NCI-H524 treated with DMSO at 0.1 percent for 48 hours (cell line): ENCODE data around the gene GABPB1.

Source experiments
- DNase-seq: peaks from one replicate; lab custom pipeline; 2025; lab: John Stamatoyannopoulos, UW

GABPB1 gene

GRCh38 chr15:50344006-50344464, 11.0 kb downstream of the GABPB1 start:
- no peak for DNase-seq

DNA sequence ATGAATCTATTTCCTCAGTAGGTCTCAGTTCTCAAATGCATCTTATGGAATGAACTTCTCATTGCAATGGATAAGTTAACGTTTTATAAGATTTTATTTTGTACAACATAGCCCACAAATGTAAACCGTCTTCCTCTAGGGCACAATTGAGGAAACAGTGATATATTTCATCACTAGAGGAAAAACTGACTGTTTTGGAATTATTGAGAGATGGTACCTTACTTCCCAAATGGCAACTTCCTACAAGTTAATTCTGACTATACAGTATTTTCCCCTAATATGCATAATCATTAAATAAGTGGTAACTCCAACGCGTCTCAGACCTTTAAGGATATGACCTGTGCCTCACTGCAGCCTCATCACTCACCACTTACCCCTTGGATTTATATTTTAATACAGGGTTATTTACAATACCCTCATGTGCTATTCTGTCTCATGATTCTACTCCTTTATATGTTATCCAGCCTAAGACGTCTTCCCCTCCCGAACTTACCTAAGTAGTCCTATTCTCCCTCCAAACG, 13.3 kb downstream of the GABPB1 start:
- DNase-seq, result no peak

- no peak for DNase-seq
Observed at GRCh38 chr15:50340416-50340815, 14.6 kb downstream of the GABPB1 start.

DNA sequence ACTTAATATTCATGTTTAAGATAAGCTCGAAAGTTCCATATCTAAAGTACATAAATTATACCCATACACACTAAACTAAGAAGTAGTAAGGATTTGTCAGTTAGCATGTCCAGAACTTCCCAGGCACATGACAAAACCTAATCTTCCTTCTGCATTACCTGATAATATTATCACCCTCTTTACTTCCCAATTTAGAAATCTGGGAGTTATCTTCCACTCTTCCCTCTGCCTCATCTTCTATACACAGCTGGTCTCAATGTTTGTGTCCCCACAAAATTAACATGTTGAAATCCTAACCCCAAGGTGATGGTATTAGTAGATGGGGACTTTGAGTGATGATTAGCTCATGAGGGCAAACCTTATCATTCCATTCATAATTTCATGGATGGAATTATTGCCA, 15.3 kb downstream of the GABPB1 start:
- DNase-seq, result no peak

GRCh38 chr15:50335251-50335650, 19.7 kb downstream of the GABPB1 start:
- no peak for DNase-seq

DNA sequence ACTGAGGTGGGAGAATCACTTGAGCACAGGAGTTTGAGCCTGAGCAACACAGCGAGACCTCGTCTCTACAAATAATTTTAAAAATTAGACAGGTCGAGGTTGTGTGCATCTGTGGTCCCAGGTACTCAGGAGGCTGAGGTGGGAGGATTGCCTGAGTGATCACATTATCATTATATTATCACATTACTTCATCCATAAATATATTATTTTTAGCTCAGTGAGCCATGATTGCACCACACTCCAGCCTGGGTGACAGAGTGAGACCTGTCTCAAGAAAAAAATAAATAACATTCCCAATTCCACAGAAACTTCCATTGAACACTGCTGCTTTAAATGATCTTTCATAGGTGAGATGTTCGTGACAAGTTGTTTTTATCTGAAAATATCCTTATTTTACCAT, 21.8 kb downstream of the GABPB1 start:
- DNase-seq, result no peak

- DNase-seq, result no peak
Observed at GRCh38 chr15:50330921-50331320, 24.1 kb downstream of the GABPB1 start.

DNA sequence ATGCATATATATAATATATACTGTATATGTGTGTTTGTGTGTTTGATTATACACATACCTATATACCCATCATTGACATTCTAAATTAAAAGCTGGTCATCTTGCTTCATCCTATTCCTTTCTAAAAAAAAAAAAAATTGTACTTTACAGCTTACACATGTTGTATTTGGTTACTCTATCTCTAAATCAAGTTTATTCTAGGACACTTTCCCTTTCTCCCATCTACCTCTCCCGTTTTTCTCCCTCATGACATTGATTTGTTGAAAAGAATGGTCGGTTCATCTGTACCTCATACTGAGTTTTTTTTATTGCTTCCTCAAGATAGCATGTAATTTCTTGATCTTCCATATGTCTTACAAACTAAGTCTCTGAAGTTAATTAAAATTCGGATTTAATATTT, 26.9 kb downstream of the GABPB1 start:
- no peak for DNase-seq

- DNase-seq, result no peak
Observed at GRCh38 chr15:50321680-50322210, 33.3 kb downstream of the GABPB1 start.

- no peak for DNase-seq
Observed at GRCh38 chr15:50320504-50320903, 34.5 kb downstream of the GABPB1 start.

DNA sequence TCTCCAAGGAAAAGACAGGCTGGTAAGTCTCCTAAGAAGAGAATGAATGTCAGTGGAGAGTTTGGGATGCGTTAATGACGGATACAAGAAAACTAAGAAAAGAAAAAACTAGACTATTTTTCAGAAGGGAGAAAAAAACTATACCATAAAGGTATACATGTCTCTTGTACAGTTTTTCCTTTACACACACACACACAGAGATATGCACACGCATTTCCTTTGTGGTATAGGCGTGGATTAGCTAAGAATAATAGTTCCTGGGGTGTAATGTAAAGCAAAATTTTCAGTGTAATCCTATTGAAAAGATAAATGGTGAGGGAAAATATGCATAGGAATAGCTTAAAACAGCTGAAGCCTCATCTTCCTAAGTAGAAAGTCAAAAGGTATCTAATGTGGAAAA, 36.3 kb downstream of the GABPB1 start:
- no peak for DNase-seq

DNA sequence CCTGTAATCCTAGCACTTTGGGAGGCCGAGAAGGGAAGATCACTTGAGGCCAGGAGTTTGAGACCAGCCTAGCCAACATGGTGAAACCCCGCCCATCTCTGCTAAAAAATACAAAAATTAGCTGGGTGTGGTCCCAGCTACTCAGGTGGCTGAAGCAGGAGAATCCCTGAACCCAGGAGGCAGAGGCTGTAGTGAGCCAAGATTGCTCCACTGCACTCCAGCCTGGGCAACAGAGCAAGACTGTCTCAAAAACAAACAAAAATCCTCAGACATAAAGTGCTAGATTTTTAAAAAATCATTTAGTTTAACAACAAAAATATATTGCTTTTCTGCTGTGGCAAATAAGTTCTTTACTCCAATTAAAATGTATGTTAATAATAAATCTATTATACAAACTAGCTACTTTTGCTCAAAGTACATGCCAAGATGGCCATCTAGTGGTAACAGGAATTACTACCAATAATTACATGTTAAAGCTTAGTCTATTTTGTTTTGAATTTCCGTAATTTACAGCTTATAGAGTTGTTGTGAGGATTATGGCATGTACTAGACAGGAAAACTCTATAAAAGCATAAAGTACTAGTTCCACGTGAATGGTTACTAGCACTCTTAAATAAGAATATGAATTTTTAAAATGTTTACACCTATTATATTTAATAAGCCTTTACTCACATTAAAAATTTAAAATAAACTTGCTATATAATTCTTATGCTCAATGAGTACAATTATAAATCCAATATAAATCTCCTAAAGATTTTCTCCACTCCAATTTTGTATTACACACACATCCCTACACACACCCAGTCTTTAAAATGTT, 39.0 kb downstream of the GABPB1 start:
- peak; percentile 4 for DNase-seq

- DNase-seq, result no peak
Observed at GRCh38 chr15:50312636-50313035, 42.4 kb downstream of the GABPB1 start.

- DNase-seq, result no peak
Observed at GRCh38 chr15:50307799-50308198, 47.2 kb downstream of the GABPB1 start.

- no peak for DNase-seq
Observed at GRCh38 chr15:50304836-50305235, 50.2 kb downstream of the GABPB1 start.

- DNase-seq, result no peak
Observed at GRCh38 chr15:50302581-50302980, 52.4 kb downstream of the GABPB1 start.

DNA sequence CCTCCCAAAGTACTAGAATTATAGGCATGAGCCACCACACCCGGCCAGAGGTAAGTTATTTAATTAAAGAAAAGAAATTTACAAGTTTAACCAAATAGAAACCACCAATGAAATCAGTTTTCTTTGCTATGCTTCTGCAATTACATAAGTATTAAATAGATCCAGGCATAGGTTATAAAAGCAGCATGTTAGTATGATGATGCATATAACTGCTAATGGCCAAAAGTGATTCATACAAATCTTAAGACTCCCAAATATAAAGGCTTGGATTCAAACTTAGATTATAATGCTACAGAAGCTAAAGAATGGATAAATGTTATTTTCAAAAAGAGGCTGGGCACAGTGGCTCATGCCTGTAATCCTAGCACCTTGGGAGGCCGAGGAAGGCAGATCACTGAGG, 56.7 kb downstream of the GABPB1 start:
- DNase-seq, result no peak

GRCh38 chr15:50295966-50296365, 59.0 kb downstream of the GABPB1 start:
- no peak for DNase-seq

DNA sequence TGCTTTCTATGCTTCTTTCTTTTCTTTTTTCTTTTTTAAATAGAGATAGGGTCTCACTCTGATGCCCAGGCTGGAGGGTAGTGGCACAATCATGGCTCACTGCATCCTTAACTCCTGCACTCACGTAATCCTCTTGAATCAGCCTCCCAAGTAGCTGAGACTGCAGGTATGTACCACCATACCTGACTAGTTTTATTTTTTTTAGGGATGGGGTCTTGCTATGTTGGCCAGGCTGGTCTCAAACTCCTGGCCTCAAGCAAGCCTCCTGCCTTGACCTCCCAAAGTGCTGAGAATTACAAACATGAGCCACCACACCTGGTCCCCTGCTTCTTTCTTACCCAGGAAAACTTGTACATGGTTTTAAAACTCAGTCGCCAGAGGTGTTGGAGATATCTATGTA, 65.2 kb downstream of the GABPB1 start:
- no peak for DNase-seq

- DNase-seq, result no peak
Observed at GRCh38 chr15:50287324-50288116, 67.5 kb downstream of the GABPB1 start.

DNA sequence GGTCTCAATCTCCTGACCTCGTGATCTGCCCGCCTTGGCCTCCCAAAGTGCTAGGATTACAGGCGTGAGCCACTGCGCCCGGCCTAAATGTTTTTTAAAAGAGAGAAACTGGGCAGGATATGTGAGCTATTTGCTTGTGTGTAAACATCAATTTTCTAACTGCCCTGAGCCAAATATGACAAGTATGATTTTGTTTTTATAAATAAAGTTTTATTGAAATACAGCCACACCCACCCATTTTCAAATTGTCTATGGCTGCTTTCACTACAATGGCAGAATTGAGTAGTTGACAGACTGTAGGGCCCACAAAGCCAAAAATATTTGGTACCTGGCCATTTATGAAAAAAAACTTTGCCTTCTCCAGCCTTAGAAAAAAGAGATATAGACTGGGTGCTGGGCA, 73.6 kb downstream of the GABPB1 start:
- DNase-seq, result no peak

DNA sequence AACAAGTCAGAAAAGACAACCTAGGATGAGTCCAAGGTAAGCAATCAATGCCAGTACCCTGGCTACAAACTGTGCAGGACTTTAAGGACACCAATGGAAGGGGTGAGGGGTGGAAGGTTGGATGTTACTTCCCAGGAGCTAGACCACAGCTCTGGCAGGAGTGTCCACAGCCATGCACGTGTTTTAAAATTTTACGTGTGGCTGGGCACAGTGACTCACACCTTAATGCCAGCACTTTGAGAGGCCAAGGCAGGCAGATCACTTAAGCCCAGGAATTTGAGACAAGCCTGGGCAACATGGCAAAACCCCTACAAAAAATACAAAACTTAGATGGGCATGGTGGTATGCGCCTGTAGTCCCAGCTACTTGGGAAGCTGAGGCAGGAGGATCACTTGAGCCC, 74.7 kb downstream of the GABPB1 start:
- DNase-seq, result no peak

GRCh38 chr15:50278496-50278895, 76.5 kb downstream of the GABPB1 start:
- no peak for DNase-seq
